Peyer's patch (tissue), 4 donors: ENCODE results near the gene ATL1.

ENCODE experiments used
- POLR2A ChIP-seq, 2 donors: fragments of 450-650 bp; IDR thresholded peaks; one replicate each; pipeline ENCODE4 v1.5.1; 2017; ENCODE audit warnings: antibody characterized with exemption in 2 of 2, mild to moderate bottlenecking in 2 of 2, moderate library complexity in 2 of 2
- TF ChIP-seq, protein P1 (sequence below), 6 experiments: fragments of 450-650 bp in 4 of 6; fragments of 200-600 bp in 2 of 6; sonication (generic) in 1 of 6; IDR thresholded peaks; one replicate each; pipeline ENCODE4 v1.5.1; 2017 to 2019; ENCODE audit warnings: antibody characterized with exemption in 6 of 6, mild to moderate bottlenecking in 3 of 6, moderate library complexity in 1 of 6

DNA sequence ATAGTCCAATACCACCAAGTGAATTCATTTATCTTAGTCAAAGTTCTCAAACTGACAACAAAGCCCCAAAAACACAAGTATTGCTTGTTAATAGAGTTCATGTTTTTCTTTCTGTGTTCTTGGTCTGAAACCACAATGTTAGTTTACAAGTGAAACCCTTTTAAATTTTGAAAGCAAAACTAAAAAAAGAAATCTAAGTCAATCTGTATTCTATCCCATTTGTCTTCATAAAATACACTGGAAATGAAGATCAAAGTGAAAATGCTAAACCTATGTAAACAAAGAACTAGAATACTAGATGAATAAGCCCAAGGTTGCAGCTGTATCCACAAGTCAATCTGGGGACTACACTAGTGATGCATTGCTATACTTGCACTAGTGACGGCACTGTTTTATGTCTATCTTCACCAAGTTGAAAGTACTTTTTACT, 38.0 kb upstream of the ATL1 start:
- TF ChIP-seq, protein P1, sequence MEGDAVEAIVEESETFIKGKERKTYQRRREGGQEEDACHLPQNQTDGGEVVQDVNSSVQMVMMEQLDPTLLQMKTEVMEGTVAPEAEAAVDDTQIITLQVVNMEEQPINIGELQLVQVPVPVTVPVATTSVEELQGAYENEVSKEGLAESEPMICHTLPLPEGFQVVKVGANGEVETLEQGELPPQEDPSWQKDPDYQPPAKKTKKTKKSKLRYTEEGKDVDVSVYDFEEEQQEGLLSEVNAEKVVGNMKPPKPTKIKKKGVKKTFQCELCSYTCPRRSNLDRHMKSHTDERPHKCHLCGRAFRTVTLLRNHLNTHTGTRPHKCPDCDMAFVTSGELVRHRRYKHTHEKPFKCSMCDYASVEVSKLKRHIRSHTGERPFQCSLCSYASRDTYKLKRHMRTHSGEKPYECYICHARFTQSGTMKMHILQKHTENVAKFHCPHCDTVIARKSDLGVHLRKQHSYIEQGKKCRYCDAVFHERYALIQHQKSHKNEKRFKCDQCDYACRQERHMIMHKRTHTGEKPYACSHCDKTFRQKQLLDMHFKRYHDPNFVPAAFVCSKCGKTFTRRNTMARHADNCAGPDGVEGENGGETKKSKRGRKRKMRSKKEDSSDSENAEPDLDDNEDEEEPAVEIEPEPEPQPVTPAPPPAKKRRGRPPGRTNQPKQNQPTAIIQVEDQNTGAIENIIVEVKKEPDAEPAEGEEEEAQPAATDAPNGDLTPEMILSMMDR (IDR thresholded peaks at IDR 0.05): no peak
- no peak for TF ChIP-seq POLR2A (IDR thresholded peaks at IDR 0.05)
